Measurements from ENCODE around the gene CILP2.

CILP2 gene

DNA sequence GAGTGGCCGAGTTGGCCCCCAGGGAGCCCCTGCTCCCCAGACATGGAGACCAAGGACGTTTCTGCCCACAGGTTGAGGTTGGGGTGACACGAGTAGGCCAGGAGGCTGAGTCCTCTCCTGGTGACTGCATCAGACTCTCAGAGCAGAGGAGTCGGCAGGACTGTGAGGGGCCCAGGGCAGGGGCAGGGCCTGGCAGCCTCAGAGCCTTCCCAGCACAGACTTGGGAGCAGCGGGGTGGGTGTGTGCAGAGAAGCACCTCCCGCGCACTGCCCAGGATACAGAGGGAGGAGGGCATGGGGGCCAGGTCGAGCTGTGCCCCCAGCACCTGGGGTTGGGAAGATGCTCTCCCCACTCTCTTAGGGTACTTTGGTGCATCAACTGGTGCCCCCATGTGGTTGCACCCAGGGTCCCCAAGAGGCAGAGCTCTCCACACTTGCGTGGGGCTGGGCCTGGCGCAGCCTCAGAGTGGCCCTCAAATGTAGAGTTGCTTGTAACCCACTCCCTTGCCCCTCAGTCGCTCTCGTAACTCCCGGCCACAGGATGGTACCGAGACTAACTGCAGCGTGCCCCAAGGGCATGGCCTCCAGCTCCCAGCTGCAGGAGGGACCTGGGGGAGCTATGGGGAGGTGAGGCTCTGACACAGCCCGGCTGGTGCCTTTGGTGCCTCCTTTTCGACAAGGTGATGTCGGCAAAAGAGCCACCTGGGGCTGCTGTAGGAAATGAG is 38.6 kb upstream of the CILP2 start:
- Histone ChIP-seq H3K4me3 (ENCODE audit: low read length) (no peak overlapping the region), H3K36me3 (ENCODE audit: insufficient read depth, low read length) (peaks cover 96% of the 10 kb centered on the region)
- WGBS = 94% methylated on average over 18 of the region's 18 CpGs

DNA sequence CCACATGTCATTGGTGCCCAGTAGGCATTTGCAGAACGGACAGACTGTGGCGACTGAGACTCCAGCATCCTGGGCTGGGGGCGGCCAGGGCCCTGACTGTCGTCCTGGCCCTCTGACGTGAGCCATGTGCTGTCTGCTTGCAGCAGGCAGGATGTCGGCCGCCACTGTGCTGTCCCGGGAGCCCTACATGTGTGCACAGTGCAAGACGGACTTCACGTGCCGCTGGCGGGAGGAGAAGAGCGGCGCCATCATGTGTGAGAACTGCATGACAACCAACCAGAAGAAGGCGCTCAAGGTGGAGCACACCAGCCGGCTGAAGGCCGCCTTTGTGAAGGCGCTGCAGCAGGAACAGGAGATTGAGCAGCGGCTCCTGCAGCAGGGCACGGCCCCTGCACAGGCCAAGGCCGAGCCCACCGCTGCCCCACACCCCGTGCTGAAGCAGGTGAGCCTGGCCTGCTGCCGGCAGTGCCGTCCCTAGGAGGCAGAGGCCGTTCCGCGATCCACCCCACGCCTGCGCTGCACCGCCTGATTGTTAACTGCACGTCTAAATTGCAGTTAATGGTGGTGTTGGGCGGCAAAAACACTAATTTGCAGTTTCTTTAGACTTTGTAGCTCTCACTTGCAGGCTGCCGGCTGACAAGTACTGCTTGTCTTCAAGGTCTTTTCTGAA is 37.0 kb upstream of the CILP2 start:
- H3K27ac ChIP-seq (ENCODE audit: low read depth, low read length) = no peak overlapping the region
- H3K27me3 ChIP-seq (ENCODE audit: insufficient read depth, low read length) = no peaks in the 10 kb centered on the region
- peaks cover 100% of the 10 kb centered on the region for H3K36me3 ChIP-seq (ENCODE audit: insufficient read depth, low read length)
- H3K9ac ChIP-seq (ENCODE audit: low read depth, low read length) = no peak overlapping the region
- H3K4me3 ChIP-seq (ENCODE audit: low read length) = no peak overlapping the region
- no peaks in the 10 kb centered on the region for H3K9me3 ChIP-seq (ENCODE audit: insufficient read depth, low read depth, low read length)
- H3K4me1 ChIP-seq (ENCODE audit: insufficient read depth, low read length) = no peaks in the 10 kb centered on the region
- WGBS = 94% methylated on average over 34 of the region's 34 CpGs

More for the DNA sequence above, 38.6 kb upstream of the CILP2 start:
- Histone ChIP-seq H3K4me1 (ENCODE audit: insufficient read depth, low read length) (no peaks in the 10 kb centered on the region), H3K9me3 (ENCODE audit: insufficient read depth, low read depth, low read length) (no peaks in the 10 kb centered on the region), H3K27ac (ENCODE audit: low read depth, low read length) (no peak overlapping the region), H3K27me3 (ENCODE audit: insufficient read depth, low read length) (no peaks in the 10 kb centered on the region), H3K9ac (ENCODE audit: low read depth, low read length) (no peak overlapping the region)

DNA sequence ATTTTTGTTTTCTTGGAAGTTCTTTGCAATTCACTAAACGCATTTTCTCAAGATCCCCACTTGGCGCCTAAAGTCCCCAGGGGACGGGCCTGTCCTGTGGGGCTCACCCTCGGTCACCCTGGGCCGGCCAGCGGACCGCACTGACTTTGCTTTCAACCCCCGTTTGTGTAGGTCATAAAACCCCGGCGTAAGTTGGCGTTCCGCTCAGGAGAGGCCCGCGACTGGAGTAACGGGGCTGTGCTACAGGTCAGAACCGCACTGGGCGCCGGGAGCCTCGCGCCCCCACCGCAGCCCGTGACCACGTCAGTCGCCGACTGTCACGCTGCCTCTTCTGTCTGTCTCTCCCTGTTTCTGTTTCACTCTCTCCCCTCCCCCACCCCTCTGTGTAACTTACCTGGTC is 36.3 kb upstream of the CILP2 start:
- Histone ChIP-seq H3K9me3 (ENCODE audit: insufficient read depth, low read depth, low read length) (no peaks in the 10 kb centered on the region), H3K4me3 (ENCODE audit: low read length) (no peak overlapping the region), H3K9ac (ENCODE audit: low read depth, low read length) (no peak overlapping the region), H3K36me3 (ENCODE audit: insufficient read depth, low read length) (peaks cover 100% of the 10 kb centered on the region), H3K4me1 (ENCODE audit: insufficient read depth, low read length) (no peaks in the 10 kb centered on the region), H3K27ac (ENCODE audit: low read depth, low read length) (no peak overlapping the region), H3K27me3 (ENCODE audit: insufficient read depth, low read length) (no peaks in the 10 kb centered on the region)
- WGBS = 96% methylated on average over 26 of the region's 26 CpGs

DNA sequence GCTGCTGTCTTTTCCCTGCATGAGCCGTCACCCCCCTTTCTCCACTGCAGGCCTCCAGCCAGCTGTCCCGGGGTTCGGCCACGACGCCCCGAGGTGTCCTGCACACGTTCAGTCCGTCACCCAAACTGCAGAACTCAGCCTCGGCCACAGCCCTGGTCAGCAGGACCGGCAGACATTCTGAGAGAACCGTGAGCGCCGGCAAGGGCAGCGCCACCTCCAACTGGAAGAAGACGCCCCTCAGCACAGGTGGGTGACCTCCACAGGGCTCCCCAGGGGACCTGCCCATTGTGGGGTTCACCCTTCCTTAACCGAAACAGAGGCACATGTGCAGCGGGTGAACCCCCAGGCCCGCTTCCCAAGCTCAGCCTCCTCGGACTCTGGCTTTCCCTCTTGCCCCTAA is 35.8 kb upstream of the CILP2 start:
- 97% methylated on average over 19 of the region's 19 CpGs for WGBS

DNA sequence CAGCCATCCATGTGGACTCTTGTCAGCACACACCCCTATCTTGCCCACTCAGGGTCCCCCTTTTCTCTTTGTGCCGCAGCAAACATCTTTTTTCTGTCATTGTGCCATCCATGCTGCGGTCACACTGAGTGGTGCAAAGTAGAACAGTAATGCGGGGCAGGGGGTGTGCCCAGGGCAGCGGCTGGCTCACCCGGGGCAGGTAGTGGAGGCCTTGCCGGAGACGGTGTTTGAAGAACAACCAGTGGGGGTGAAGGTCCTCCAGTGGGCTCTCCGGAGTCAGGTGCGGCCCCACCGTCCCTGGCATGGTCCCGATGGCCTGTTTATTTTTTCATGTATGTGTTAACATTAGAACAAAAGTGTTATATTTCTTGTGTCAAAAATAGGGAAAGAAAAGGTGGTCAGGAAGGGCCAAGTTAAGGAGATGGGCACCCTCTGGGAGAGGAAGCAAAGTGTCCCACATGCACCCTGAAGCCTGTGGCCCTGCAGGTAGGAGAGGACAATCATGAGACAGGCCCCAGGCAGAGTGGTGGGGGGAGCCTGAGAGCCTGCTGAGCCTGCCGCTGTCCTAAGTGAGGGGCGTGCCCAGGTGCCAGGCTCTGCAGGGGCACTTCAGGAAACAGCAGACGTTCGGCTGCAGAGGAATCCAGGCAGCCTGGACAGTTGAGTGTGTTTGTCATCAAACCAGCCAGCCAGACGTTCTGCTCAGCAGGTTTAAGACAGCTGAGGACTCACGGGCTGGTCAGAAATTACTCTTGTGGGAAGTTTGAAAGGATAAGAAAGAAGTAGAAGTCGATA is 35.1 kb upstream of the CILP2 start:
- 95% methylated on average over 18 of the region's 18 CpGs for WGBS
- H3K27me3 ChIP-seq (ENCODE audit: insufficient read depth, low read length) = no peaks in the 10 kb centered on the region
- no peak overlapping the region for H3K9ac ChIP-seq (ENCODE audit: low read depth, low read length)
- H3K9me3 ChIP-seq (ENCODE audit: insufficient read depth, low read depth, low read length) = no peaks in the 10 kb centered on the region
- H3K4me1 ChIP-seq (ENCODE audit: insufficient read depth, low read length) = no peaks in the 10 kb centered on the region
- no peak overlapping the region for H3K4me3 ChIP-seq (ENCODE audit: low read length)
- no peak overlapping the region for H3K27ac ChIP-seq (ENCODE audit: low read depth, low read length)
- H3K36me3 ChIP-seq (ENCODE audit: insufficient read depth, low read length) = peaks cover 98% of the 10 kb centered on the region

More for the DNA sequence above, 35.8 kb upstream of the CILP2 start:
- no peaks in the 10 kb centered on the region for H3K9me3 ChIP-seq (ENCODE audit: insufficient read depth, low read depth, low read length)
- no peaks in the 10 kb centered on the region for H3K4me1 ChIP-seq (ENCODE audit: insufficient read depth, low read length)
- no peaks in the 10 kb centered on the region for H3K27me3 ChIP-seq (ENCODE audit: insufficient read depth, low read length)
- H3K9ac ChIP-seq (ENCODE audit: low read depth, low read length) = no peak overlapping the region
- H3K27ac ChIP-seq (ENCODE audit: low read depth, low read length) = no peak overlapping the region
- H3K4me3 ChIP-seq (ENCODE audit: low read length) = no peak overlapping the region
- peaks cover 100% of the 10 kb centered on the region for H3K36me3 ChIP-seq (ENCODE audit: insufficient read depth, low read length)

DNA sequence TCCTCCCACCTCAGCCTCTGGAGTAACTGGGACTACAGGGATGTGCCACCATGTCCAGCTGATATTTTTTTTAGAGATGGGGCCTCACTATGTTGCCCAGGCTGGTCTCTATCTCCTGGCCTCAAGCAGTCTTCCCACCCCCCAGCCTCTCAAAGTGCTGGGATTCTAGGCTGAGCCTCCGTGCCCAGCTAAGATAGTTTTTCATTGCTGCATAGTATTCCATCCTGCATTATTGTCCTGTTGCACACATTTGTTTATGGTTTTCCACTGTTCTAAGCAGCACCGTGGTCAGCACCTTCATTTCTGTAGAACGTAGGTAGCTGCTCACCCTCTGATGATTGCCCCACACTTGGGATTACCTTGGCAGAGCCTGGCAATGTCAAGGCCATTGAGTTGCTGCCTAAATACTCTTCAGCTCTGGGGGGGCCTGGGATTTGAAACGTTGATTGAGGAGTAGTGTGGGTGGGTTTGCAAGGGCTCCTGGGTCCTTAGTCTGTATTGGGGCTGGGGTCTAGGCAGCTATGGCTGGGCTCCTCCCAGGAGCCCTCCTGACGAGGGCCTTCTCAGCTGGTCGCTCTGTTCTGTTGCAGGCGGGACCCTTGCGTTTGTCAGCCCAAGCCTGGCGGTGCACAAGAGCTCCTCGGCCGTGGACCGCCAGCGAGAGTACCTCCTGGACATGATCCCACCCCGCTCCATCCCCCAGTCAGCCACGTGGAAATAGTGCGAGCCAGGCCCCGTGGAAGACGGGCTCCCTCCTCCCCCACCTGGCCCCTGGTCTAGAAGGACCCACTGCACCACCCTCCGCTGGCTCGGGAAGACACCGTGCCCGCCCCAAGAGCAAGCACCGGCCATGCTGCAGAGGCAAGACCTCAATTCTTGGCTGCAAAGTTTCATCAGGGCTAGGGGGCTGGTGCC is 33.1 kb upstream of the CILP2 start:
- no peak overlapping the region for H3K9ac ChIP-seq (ENCODE audit: low read depth, low read length)
- no peak overlapping the region for H3K4me3 ChIP-seq (ENCODE audit: low read length)
- H3K36me3 ChIP-seq (ENCODE audit: insufficient read depth, low read length) = peaks cover 78% of the 10 kb centered on the region
- H3K27ac ChIP-seq (ENCODE audit: low read depth, low read length) = no peak overlapping the region
- no peaks in the 10 kb centered on the region for H3K9me3 ChIP-seq (ENCODE audit: insufficient read depth, low read depth, low read length)
- H3K27me3 ChIP-seq (ENCODE audit: insufficient read depth, low read length) = no peaks in the 10 kb centered on the region
- 95% methylated on average over 23 of the region's 23 CpGs for WGBS
- no peaks in the 10 kb centered on the region for H3K4me1 ChIP-seq (ENCODE audit: insufficient read depth, low read length)

DNA sequence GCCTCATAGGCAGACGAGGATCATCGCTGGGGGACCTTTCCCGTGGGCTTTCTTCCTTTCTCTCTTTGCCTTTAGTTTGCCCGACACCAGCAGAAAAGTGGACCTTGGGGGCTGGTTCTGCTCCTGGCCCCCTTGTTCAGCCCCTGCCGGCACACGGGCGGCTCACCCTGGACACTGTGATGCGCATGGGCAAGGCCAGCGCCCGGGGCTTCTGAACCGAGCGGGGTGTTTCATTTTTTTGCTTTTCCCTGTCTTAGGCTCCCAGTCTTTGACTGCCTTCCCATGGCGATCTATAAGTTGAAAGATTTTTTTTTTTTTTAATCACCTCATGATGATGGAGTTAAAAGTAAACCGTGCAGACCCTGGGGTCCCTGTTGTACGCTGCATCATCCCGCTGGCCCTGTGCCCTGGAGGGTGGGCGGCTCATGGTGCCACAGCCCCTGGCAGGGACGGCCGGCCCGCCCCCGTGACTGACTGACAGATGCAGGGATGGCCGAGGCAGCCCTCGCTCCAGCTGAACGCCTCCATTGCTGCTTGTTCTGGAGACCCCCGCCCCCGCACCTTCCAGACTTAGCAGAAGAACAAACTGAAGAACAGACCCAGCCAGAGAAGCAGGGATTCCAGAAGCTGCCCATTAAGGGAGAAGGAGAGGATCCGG is 32.3 kb upstream of the CILP2 start:
- Histone ChIP-seq H3K27ac (ENCODE audit: low read depth, low read length) (no peak overlapping the region), H3K4me1 (ENCODE audit: insufficient read depth, low read length) (no peaks in the 10 kb centered on the region), H3K9me3 (ENCODE audit: insufficient read depth, low read depth, low read length) (no peaks in the 10 kb centered on the region), H3K27me3 (ENCODE audit: insufficient read depth, low read length) (no peaks in the 10 kb centered on the region), H3K9ac (ENCODE audit: low read depth, low read length) (no peak overlapping the region), H3K36me3 (ENCODE audit: insufficient read depth, low read length) (peaks cover 71% of the 10 kb centered on the region), H3K4me3 (ENCODE audit: low read length) (no peak overlapping the region)
- 96% methylated on average over 26 of the region's 27 CpGs for WGBS

DNA sequence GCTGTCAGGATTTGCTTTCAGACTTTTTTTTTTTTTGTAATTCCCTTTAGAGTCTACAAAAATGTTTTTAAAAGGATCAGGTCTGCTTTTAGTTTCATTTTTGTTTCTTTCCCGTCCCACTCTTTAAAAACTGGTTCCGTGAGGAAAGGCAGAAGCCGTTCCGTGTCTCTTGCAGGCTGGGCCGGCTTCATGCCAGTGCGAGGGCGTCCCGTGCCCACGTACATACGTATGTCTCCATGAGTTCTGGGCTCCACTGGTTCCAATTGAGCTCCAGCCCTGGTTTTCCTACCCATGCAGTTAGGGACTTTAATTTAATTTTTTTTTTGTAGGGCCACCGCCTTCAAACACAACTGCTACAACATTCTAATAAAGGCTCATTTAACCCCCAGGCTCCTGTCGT is 31.5 kb upstream of the CILP2 start:
- H3K4me3 ChIP-seq (ENCODE audit: low read length) = no peak overlapping the region
- no peak overlapping the region for H3K27ac ChIP-seq (ENCODE audit: low read depth, low read length)
- WGBS = 97% methylated on average over 12 of the region's 12 CpGs
- H3K4me1 ChIP-seq (ENCODE audit: insufficient read depth, low read length) = no peaks in the 10 kb centered on the region
- H3K9me3 ChIP-seq (ENCODE audit: insufficient read depth, low read depth, low read length) = no peaks in the 10 kb centered on the region
- no peak overlapping the region for H3K9ac ChIP-seq (ENCODE audit: low read depth, low read length)
- H3K36me3 ChIP-seq (ENCODE audit: insufficient read depth, low read length) = peaks cover 63% of the 10 kb centered on the region
- no peaks in the 10 kb centered on the region for H3K27me3 ChIP-seq (ENCODE audit: insufficient read depth, low read length)

DNA sequence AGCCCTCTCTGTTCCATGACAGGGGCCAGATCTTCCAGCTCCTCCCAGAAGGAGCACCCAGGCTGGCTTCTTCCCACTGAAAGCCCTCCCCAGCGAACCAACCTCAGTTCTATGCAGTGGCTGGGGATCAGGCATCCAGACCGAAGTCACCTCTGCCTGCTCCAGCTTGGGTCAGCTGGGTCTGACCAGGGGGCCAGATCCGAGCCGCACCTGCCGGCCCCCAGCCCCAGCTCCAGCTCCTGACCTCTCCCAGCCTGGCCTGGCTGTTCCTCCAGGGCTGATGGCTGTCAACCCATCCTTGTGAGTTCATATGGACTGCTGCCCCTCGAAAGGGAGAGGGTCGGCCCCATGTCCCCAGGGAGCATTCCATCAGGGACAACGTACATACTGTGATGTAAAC is 30.7 kb upstream of the CILP2 start:
- Histone ChIP-seq H3K9me3 (ENCODE audit: insufficient read depth, low read depth, low read length) (no peaks in the 10 kb centered on the region), H3K4me1 (ENCODE audit: insufficient read depth, low read length) (no peaks in the 10 kb centered on the region), H3K4me3 (ENCODE audit: low read length) (no peak overlapping the region), H3K36me3 (ENCODE audit: insufficient read depth, low read length) (peaks cover 55% of the 10 kb centered on the region), H3K27ac (ENCODE audit: low read depth, low read length) (no peak overlapping the region), H3K27me3 (ENCODE audit: insufficient read depth, low read length) (no peaks in the 10 kb centered on the region), H3K9ac (ENCODE audit: low read depth, low read length) (no peak overlapping the region)
- 90% methylated on average over 8 of the region's 8 CpGs for WGBS

DNA sequence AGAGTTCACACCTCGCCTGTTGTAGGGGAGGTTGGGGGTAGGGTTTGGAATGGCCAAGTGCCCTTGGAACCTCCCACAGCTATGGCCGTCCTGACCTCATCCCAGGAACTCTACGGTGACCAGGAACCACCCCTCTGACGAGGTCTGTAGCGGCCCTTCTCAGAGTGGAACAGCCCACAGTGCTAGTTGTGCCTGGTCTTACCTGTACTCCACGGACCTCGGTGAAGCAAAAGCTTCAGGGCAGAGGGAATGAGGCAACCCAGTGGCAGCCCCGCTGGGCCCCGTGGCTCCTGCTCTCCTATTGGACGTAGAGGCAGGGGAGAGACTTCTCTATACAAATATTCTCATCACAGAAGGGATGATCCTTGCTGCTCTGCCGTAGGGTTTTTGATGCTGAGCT is 29.8 kb upstream of the CILP2 start:
- H3K4me3 ChIP-seq (ENCODE audit: low read length) = no peak overlapping the region
- H3K27ac ChIP-seq (ENCODE audit: low read depth, low read length) = no peak overlapping the region; the same call in 1 of the 2 replicates
- H3K4me1 ChIP-seq (ENCODE audit: insufficient read depth, low read length) = no peaks in the 10 kb centered on the region
- no peaks in the 10 kb centered on the region for H3K9me3 ChIP-seq (ENCODE audit: insufficient read depth, low read depth, low read length)
- H3K27me3 ChIP-seq (ENCODE audit: insufficient read depth, low read length) = no peaks in the 10 kb centered on the region
- WGBS = 93% methylated on average over 11 of the region's 11 CpGs
- H3K9ac ChIP-seq (ENCODE audit: low read depth, low read length) = no peak overlapping the region
- peaks cover 46% of the 10 kb centered on the region for H3K36me3 ChIP-seq (ENCODE audit: insufficient read depth, low read length)
